Esophagus (tissue), 2 donors: ENCODE data around the gene CAMK2D. TPM values are rescaled to one million over a fixed set of nuclear protein-coding genes. Genes with fewer than 3 reads are reported as not detected.

Experiments
- H3K27ac ChIP-seq, 2 donors: one replicate each; pipeline ENCODE4 v1.5.1; 2013; ENCODE audit warnings: low read depth in 2 of 2, mild to moderate bottlenecking in 2 of 2, inconsistent platforms in 1 of 2, low read length in 1 of 2, moderate library complexity in 1 of 2
- H3K27me3 ChIP-seq, 2 donors: one replicate each; pipeline ENCODE4 v1.6.1; 2013; ENCODE audit warnings: low read length in 2 of 2, control low read depth in 1 of 2, mild to moderate bottlenecking in 1 of 2; ENCODE audit not compliant: insufficient read depth in 2 of 2, control insufficient read depth in 1 of 2
- H3K36me3 ChIP-seq, 2 donors: one replicate each; pipeline ENCODE4 v1.6.1; 2013; ENCODE audit warnings: low read length in 1 of 2; ENCODE audit not compliant: control insufficient read depth in 2 of 2, insufficient read depth in 2 of 2
- H3K4me1 ChIP-seq, 2 donors: one replicate each; pipeline ENCODE4 v1.6.1; 2013; ENCODE audit warnings: low read length in 1 of 2; ENCODE audit not compliant: control insufficient read depth in 2 of 2, insufficient read depth in 2 of 2
- H3K4me3 ChIP-seq, 2 donors: one replicate each; pipeline ENCODE4 v1.5.1; 2013; ENCODE audit warnings: low read length in 2 of 2, mild to moderate bottlenecking in 2 of 2, low read depth in 1 of 2, moderate library complexity in 1 of 2
- H3K9me3 ChIP-seq, 2 donors: one replicate each; pipeline ENCODE4 v1.6.1; 2013; ENCODE audit warnings: mild to moderate bottlenecking in 2 of 2, low read depth in 1 of 2, low read length in 1 of 2, moderate library complexity in 1 of 2; ENCODE audit not compliant: control insufficient read depth in 2 of 2, insufficient read depth in 1 of 2
- WGBS, 2 donors: extraction: QIAGEN DNeasy Blood & Tissue Kit; methylation state at CpG; one replicate each; pipeline ENCODE4 v1.1.7; 2013; 5-methylcytosine and 5-hydroxymethylcytosine counted together
- polyA plus RNA-seq, 2 donors: library from polyadenylated mRNA; stranded (reverse); fragments of 200-250 nt; gene quantifications; one replicate each; pipeline ENCODE4 v1.2.3, GENCODE V29; 2013
- donor health status: healthy with polysubstance abuse.
- donor health status: Bipolar disorder and iron deficiency.

The CAMK2D gene
- polyA plus RNA-seq, 2 donors, result 7.5 to 13.4 TPM

- Histone ChIP-seq H3K4me3 (no peak overlapping the region), H3K4me1 (no peaks in the 10 kb centered on the region), H3K27ac (no peak overlapping the region), H3K36me3 (no peaks in the 10 kb centered on the region), H3K27me3 (no peaks in the 10 kb centered on the region), H3K9me3 (no peaks in the 10 kb centered on the region)
- 89 to 95% methylated on average over 1 of the region's 1 CpG for WGBS, 2 donors
Observed at GRCh38 chr4:113593400-113594230, 167.9 kb downstream of the CAMK2D start.

GRCh38 chr4:113591982-113592381, 169.6 kb downstream of the CAMK2D start:
- Histone ChIP-seq H3K27me3 (no peaks in the 10 kb centered on the region), H3K9me3 (no peaks in the 10 kb centered on the region), H3K4me3 (no peak overlapping the region), H3K36me3 (no peaks in the 10 kb centered on the region), H3K4me1 (no peaks in the 10 kb centered on the region), H3K27ac (no peak overlapping the region)
- 47 to 70% methylated on average over 1 of the region's 1 CpG for whole genome bisulfite sequencing, 2 donors

- H3K27ac ChIP-seq, result no peak overlapping the region
- H3K36me3 ChIP-seq, result no peaks in the 10 kb centered on the region
- no peaks in the 10 kb centered on the region for H3K27me3 ChIP-seq
- no peaks in the 10 kb centered on the region for H3K9me3 ChIP-seq
- 95% methylated on average over 4 of the region's 4 CpGs for WGBS, 2 donors
- H3K4me3 ChIP-seq, result no peak overlapping the region
- no peaks in the 10 kb centered on the region for H3K4me1 ChIP-seq
Observed at GRCh38 chr4:113588895-113589668, 172.5 kb downstream of the CAMK2D start.

GRCh38 chr4:113587640-113588275, 173.8 kb downstream of the CAMK2D start:
- Histone ChIP-seq H3K4me1 (no peaks in the 10 kb centered on the region), H3K27ac (no peak overlapping the region), H3K9me3 (no peaks in the 10 kb centered on the region), H3K4me3 (no peak overlapping the region), H3K36me3 (no peaks in the 10 kb centered on the region), H3K27me3 (no peaks in the 10 kb centered on the region)
- 43 to 54% methylated on average over 4 of the region's 4 CpGs for WGBS, 2 donors

GRCh38 chr4:113587156-113587555, 174.4 kb downstream of the CAMK2D start:
- WGBS, 2 donors, result 97% methylated on average over 2 of the region's 2 CpGs
- Histone ChIP-seq H3K4me1 (no peaks in the 10 kb centered on the region), H3K4me3 (no peak overlapping the region), H3K27ac (no peak overlapping the region), H3K9me3 (no peaks in the 10 kb centered on the region), H3K36me3 (no peaks in the 10 kb centered on the region), H3K27me3 (no peaks in the 10 kb centered on the region)

GRCh38 chr4:113586072-113586471, 175.5 kb downstream of the CAMK2D start:
- H3K27ac ChIP-seq, result no peak overlapping the region
- H3K4me3 ChIP-seq, result no peak overlapping the region
- H3K36me3 ChIP-seq, result no peaks in the 10 kb centered on the region
- H3K9me3 ChIP-seq, result no peaks in the 10 kb centered on the region
- H3K27me3 ChIP-seq, result no peaks in the 10 kb centered on the region
- no peaks in the 10 kb centered on the region for H3K4me1 ChIP-seq

GRCh38 chr4:113584407-113585150, 177.0 kb downstream of the CAMK2D start:
- Histone ChIP-seq H3K4me1 (no peaks in the 10 kb centered on the region), H3K27ac (no peak overlapping the region), H3K9me3 (no peaks in the 10 kb centered on the region), H3K27me3 (no peaks in the 10 kb centered on the region), H3K4me3 (no peak overlapping the region), H3K36me3 (no peaks in the 10 kb centered on the region)
- 67 to 76% methylated on average over 4 of the region's 4 CpGs for WGBS, 2 donors

- Histone ChIP-seq H3K27me3 (no peaks in the 10 kb centered on the region), H3K4me3 (no peak overlapping the region), H3K36me3 (no peaks in the 10 kb centered on the region), H3K4me1 (no peaks in the 10 kb centered on the region), H3K27ac (no peak overlapping the region), H3K9me3 (no peaks in the 10 kb centered on the region)
- 82 to 88% methylated on average over 4 of the region's 4 CpGs for WGBS, 2 donors
Observed at GRCh38 chr4:113582737-113583136, 178.8 kb downstream of the CAMK2D start.

GRCh38 chr4:113579360-113579759, 182.2 kb downstream of the CAMK2D start:
- H3K27ac ChIP-seq, result no peak overlapping the region
- 88 to 94% methylated on average over 1 of the region's 1 CpG for WGBS, 2 donors
- H3K4me1 ChIP-seq, result no peaks in the 10 kb centered on the region
- no peaks in the 10 kb centered on the region for H3K36me3 ChIP-seq
- H3K9me3 ChIP-seq, result no peaks in the 10 kb centered on the region
- H3K4me3 ChIP-seq, result no peak overlapping the region
- H3K27me3 ChIP-seq, result no peaks in the 10 kb centered on the region
